Measurements from ENCODE around the gene CFAP157.

DNA sequence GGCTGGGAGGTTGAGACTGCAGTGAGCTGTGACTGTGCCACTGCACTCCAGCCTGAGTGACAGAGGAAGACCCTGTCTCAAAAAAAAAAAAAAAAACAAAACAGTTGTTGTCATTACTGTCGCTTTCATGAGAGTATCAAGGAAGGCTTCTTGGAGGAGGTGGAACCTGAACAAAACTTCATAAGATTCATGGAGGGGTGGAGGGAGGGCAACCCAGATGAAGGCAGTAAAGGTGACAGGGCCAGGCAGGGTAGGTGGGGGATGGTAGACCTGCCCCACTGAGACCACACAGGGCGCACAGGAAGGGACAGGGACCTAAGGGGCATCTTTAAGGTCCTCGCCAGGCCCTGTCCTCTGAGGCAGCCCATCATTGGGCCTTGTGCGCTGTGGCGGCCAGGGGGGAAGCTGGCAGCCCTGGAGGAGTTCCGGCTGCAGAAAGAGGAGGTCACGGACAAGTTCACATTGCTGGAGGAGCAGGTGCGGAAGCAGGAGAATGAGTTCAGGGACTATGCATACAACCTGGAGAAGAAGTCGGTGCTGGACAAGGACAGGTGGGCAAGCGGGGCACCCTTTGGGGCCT, 3.5 kb downstream of the CFAP157 start:
- TF ChIP-seq POLR2A (IDR thresholded peaks at IDR 0.05): no peak
- TF ChIP-seq, protein P1, sequence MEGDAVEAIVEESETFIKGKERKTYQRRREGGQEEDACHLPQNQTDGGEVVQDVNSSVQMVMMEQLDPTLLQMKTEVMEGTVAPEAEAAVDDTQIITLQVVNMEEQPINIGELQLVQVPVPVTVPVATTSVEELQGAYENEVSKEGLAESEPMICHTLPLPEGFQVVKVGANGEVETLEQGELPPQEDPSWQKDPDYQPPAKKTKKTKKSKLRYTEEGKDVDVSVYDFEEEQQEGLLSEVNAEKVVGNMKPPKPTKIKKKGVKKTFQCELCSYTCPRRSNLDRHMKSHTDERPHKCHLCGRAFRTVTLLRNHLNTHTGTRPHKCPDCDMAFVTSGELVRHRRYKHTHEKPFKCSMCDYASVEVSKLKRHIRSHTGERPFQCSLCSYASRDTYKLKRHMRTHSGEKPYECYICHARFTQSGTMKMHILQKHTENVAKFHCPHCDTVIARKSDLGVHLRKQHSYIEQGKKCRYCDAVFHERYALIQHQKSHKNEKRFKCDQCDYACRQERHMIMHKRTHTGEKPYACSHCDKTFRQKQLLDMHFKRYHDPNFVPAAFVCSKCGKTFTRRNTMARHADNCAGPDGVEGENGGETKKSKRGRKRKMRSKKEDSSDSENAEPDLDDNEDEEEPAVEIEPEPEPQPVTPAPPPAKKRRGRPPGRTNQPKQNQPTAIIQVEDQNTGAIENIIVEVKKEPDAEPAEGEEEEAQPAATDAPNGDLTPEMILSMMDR (IDR thresholded peaks at IDR 0.05): no peak
